Neuronal stem cell (in vitro differentiated cells): ENCODE measurements around the gene MACROD2.

Source experiments
- DNase-seq: peaks from one replicate; pipeline ENCODE4 v3.0.0-alpha.2; 2013; ENCODE audit warnings: low spot score
- H2AFZ ChIP-seq: one replicate; pipeline ENCODE4 v1.6.1; 2013; ENCODE audit warnings: mild to moderate bottlenecking, low read length, inconsistent platforms
- H2AK5ac ChIP-seq: 2 replicates; pipeline ENCODE4 v1.6.1; 2013; ENCODE audit warnings: low read depth, mild to moderate bottlenecking, inconsistent platforms, low read length, moderate library complexity, mixed read lengths
- H2BK120ac ChIP-seq: 2 replicates; pipeline ENCODE4 v1.6.1; 2013; ENCODE audit warnings: low read depth, mild to moderate bottlenecking, inconsistent platforms, low read length, moderate library complexity, mixed read lengths
- H2BK12ac ChIP-seq: one replicate; pipeline ENCODE4 v1.6.1; 2013; ENCODE audit warnings: low read length, inconsistent platforms
- H2BK15ac ChIP-seq: 2 replicates; pipeline ENCODE4 v1.6.1; 2013; ENCODE audit warnings: mild to moderate bottlenecking, low read length, inconsistent platforms, mixed read lengths
- H2BK5ac ChIP-seq: one replicate; pipeline ENCODE4 v1.6.1; 2013; ENCODE audit warnings: inconsistent platforms, mild to moderate bottlenecking, low read length, moderate library complexity
- H3K14ac ChIP-seq: one replicate; pipeline ENCODE4 v1.6.1; 2013; ENCODE audit warnings: low read length, inconsistent platforms
- H3K18ac ChIP-seq: 2 replicates; pipeline ENCODE4 v1.6.1; 2013; ENCODE audit warnings: low read length, inconsistent platforms
- H3K23ac ChIP-seq: 2 replicates; pipeline ENCODE4 v1.6.1; 2013; ENCODE audit warnings: low read depth, mild to moderate bottlenecking, mixed read lengths, low read length, inconsistent platforms; ENCODE audit not compliant: poor library complexity
- H3K27ac ChIP-seq: replicated peaks from 3 replicates; pipeline ENCODE4 v1.5.1; 2013; ENCODE audit warnings: low read length, inconsistent platforms
- H3K27me3 ChIP-seq, 3 experiments: 2 replicates each; pipeline ENCODE4 v1.6.1; 2013; ENCODE audit warnings: low read length in 3 of 3, mild to moderate bottlenecking in 2 of 3, inconsistent platforms in 1 of 3, low read depth in 1 of 3, mixed read lengths in 1 of 3, moderate library complexity in 1 of 3; ENCODE audit not compliant: control insufficient read depth in 3 of 3, insufficient read depth in 3 of 3
- H3K36me3 ChIP-seq, 2 donors: replicated peaks in 1 of 2; 2 replicates each; pipeline ENCODE4 v1.6.1; 2013; ENCODE audit warnings: low read length in 2 of 2; ENCODE audit not compliant: control insufficient read depth in 2 of 2, insufficient read depth in 2 of 2
- H3K4ac ChIP-seq: 2 replicates; pipeline ENCODE4 v1.6.1; 2013; ENCODE audit warnings: inconsistent platforms, mild to moderate bottlenecking, low read length, moderate library complexity
- H3K4me1 ChIP-seq, 2 donors: 1 replicate in 1 of 2; 2 replicates in 1 of 2; pipeline ENCODE4 v1.6.1; 2013; ENCODE audit warnings: low read length in 2 of 2, low read depth in 1 of 2; ENCODE audit not compliant: control insufficient read depth in 2 of 2, insufficient read depth in 1 of 2
- H3K4me2 ChIP-seq: one replicate; pipeline ENCODE4 v1.6.1; 2013; ENCODE audit warnings: mild to moderate bottlenecking, low read length, inconsistent platforms; ENCODE audit not compliant: insufficient read depth, poor library complexity, severe bottlenecking
- H3K4me3 ChIP-seq, 2 donors: 2 replicates each; pipeline ENCODE4 v1.5.1; 2013; ENCODE audit warnings: low read length in 2 of 2, mild to moderate bottlenecking in 2 of 2, inconsistent platforms in 1 of 2, moderate library complexity in 1 of 2
- H3K79me1 ChIP-seq: one replicate; pipeline ENCODE4 v1.6.1; 2013; ENCODE audit warnings: low read depth, mild to moderate bottlenecking, inconsistent platforms, low read length, moderate library complexity
- H3K9ac ChIP-seq: one replicate; pipeline ENCODE4 v1.6.1; 2013; ENCODE audit warnings: mild to moderate bottlenecking, low read depth, low read length, inconsistent platforms; ENCODE audit not compliant: poor library complexity
- H3K9me3 ChIP-seq, 2 donors: replicated peaks in 1 of 2; 2 replicates each; pipeline versions ENCODE3 to v1.6.1; 2013; ENCODE audit warnings: low read length in 2 of 2, mild to moderate bottlenecking in 2 of 2, inconsistent platforms in 1 of 2, low read depth in 1 of 2, mixed read lengths in 1 of 2, moderate library complexity in 1 of 2; ENCODE audit not compliant: control insufficient read depth in 2 of 2, insufficient read depth in 1 of 2
- H4K8ac ChIP-seq: one replicate; pipeline ENCODE4 v1.6.1; 2013; ENCODE audit warnings: low read depth, mild to moderate bottlenecking, inconsistent platforms, low read length, moderate library complexity
- H4K91ac ChIP-seq: one replicate; pipeline ENCODE4 v1.6.1; 2013; ENCODE audit warnings: low read length, low read depth, mild to moderate bottlenecking, inconsistent platforms; ENCODE audit not compliant: poor library complexity
- WGBS, 2 donors: extraction: QIAGEN DNeasy Blood & Tissue Kit; methylation state at CpG; one replicate each; pipeline ENCODE4 v1.1.7; 2013; ENCODE audit warnings: missing lambda C conversion rate in 2 of 2, mixed read lengths in 1 of 2; ENCODE audit not compliant: insufficient read length in 2 of 2, insufficient replicate concordance in 1 of 2; ENCODE audit errors: extremely low coverage in 2 of 2; 5-methylcytosine and 5-hydroxymethylcytosine counted together

Gene MACROD2

DNA sequence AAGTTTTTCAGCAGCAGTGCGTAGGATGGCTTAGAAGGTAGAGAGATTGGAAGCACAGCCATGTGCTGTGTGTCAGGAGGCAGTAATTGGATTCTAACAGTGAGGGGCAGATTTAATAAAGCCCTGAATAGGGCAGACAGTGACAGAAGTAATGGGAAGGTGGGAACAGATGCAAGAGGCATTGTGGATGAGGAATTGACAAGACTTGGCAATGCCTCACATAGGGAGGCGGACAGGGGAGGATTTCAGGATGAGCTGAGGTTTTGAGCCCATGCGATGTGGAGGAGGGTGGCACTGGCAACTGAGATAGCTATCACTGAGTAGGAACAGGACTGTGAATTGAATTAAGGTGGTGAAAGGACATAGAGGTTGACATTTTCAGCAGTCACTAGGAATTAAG is 604.3 kb downstream of the MACROD2 start:
- no peak overlapping the region for H3K23ac ChIP-seq
- no peak overlapping the region for H2BK12ac ChIP-seq
- H2BK5ac ChIP-seq = no peak overlapping the region
- no peak overlapping the region for H3K9ac ChIP-seq
- no peak overlapping the region for H2BK120ac ChIP-seq
- no peak overlapping the region for H3K4me3 ChIP-seq
- H2BK15ac ChIP-seq = no peak overlapping the region
- H3K79me1 ChIP-seq = no peaks in the 10 kb centered on the region
- H3K4me1 ChIP-seq = peaks cover 0 to 10% of the 10 kb centered on the region in 2 donors
- no CpG with 5 or more reads among the region's 3 CpGs for WGBS, 2 donors
- DNase-seq = no peak
- no peaks in the 10 kb centered on the region for H3K27me3 ChIP-seq
- no peaks in the 10 kb centered on the region for H3K36me3 ChIP-seq
- no peak overlapping the region for H3K14ac ChIP-seq
- H3K4me2 ChIP-seq = no peak overlapping the region
- H3K18ac ChIP-seq = no peak overlapping the region
- no peak overlapping the region for H3K27ac ChIP-seq
- H4K91ac ChIP-seq = no peak overlapping the region
- no peak overlapping the region for H4K8ac ChIP-seq
- H2AFZ ChIP-seq = no peak overlapping the region
- H2AK5ac ChIP-seq = no peak overlapping the region
- no peak overlapping the region for H3K4ac ChIP-seq
- peaks cover 0 to 5% of the 10 kb centered on the region in 2 donors for H3K9me3 ChIP-seq

DNA sequence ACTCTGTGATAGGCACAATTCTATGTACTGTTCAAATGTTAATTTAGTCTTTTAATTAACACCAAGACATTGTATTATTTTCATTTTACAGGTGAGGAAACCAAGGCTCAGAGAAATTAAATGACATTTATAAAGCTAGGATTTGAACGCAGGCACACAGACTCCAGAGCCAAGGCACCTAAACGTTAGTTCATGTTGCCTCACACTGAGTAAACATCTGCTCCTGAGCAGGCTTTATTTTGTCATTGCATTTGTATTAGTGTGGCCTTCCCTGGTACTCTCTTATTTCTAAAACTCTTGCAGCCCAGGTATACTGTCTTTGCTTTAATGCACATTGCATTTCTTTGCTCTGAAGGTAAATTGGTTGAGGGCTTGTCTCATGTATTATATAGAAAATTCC is 605.2 kb downstream of the MACROD2 start:
- H3K23ac ChIP-seq = no peak overlapping the region
- no peak overlapping the region for H2AFZ ChIP-seq
- no CpG with 5 or more reads among the region's 2 CpGs for WGBS, 2 donors

DNA sequence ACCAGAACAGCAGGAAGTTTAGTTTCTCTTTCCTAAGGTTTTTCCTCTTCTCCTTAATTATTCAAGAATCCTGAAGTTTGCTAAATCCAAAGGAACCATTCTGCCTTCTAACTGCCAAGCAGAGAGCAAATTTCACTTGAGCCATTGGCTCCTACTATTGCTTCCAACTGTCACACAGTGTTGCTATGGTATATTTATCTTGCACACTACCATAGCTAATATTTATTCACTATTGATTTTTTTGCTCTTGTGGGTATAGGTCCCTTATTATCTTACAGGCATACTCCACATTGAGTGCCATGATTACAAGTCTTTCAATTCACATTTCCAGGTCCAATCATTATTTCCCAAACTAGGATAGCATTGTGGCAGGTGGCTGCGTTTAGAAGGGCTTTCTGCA is 608.8 kb downstream of the MACROD2 start:
- no peak overlapping the region for H3K14ac ChIP-seq
- peaks cover 0 to 5% of the 10 kb centered on the region in 2 donors for H3K9me3 ChIP-seq
- no peak overlapping the region for H2BK5ac ChIP-seq
- no peak overlapping the region for H3K18ac ChIP-seq
- H4K8ac ChIP-seq = no peak overlapping the region
- H2BK120ac ChIP-seq = no peak overlapping the region
- H2BK15ac ChIP-seq = no peak overlapping the region
- no peak overlapping the region for H2AFZ ChIP-seq
- no peak overlapping the region for H3K4ac ChIP-seq
- no peak overlapping the region for H4K91ac ChIP-seq
- no peaks in the 10 kb centered on the region for H3K27me3 ChIP-seq
- H3K4me2 ChIP-seq = no peak overlapping the region
- H3K23ac ChIP-seq = no peak overlapping the region
- DNase-seq = no peak
- peaks cover 0 to 9% of the 10 kb centered on the region in 2 donors for H3K4me1 ChIP-seq
- H2BK12ac ChIP-seq = no peak overlapping the region
- H3K36me3 ChIP-seq = no peaks in the 10 kb centered on the region
- no peaks in the 10 kb centered on the region for H3K79me1 ChIP-seq
- H3K9ac ChIP-seq = no peak overlapping the region
- no CpG with 5 or more reads among the region's 1 CpG for WGBS, 2 donors
- H3K4me3 ChIP-seq = no peak overlapping the region
- H3K27ac ChIP-seq = no peak overlapping the region
- no peak overlapping the region for H2AK5ac ChIP-seq

More for the DNA sequence above, 605.2 kb downstream of the MACROD2 start:
- Histone ChIP-seq H3K27ac (no peak overlapping the region), H3K36me3 (no peaks in the 10 kb centered on the region), H3K9ac (no peak overlapping the region), H3K4me1 (peaks cover 0 to 10% of the 10 kb centered on the region in 2 donors), H4K91ac (no peak overlapping the region), H3K4ac (no peak overlapping the region), H2BK5ac (no peak overlapping the region), H2AK5ac (no peak overlapping the region), H2BK120ac (no peak overlapping the region), H3K4me2 (no peak overlapping the region), H3K14ac (no peak overlapping the region), H2BK15ac (no peak overlapping the region), H3K9me3 (peaks cover 0 to 5% of the 10 kb centered on the region in 2 donors), H4K8ac (no peak overlapping the region), H3K27me3 (no peaks in the 10 kb centered on the region), H3K4me3 (no peak overlapping the region), H2BK12ac (no peak overlapping the region), H3K18ac (no peak overlapping the region), H3K79me1 (no peaks in the 10 kb centered on the region)
- no peak for DNase-seq

DNA sequence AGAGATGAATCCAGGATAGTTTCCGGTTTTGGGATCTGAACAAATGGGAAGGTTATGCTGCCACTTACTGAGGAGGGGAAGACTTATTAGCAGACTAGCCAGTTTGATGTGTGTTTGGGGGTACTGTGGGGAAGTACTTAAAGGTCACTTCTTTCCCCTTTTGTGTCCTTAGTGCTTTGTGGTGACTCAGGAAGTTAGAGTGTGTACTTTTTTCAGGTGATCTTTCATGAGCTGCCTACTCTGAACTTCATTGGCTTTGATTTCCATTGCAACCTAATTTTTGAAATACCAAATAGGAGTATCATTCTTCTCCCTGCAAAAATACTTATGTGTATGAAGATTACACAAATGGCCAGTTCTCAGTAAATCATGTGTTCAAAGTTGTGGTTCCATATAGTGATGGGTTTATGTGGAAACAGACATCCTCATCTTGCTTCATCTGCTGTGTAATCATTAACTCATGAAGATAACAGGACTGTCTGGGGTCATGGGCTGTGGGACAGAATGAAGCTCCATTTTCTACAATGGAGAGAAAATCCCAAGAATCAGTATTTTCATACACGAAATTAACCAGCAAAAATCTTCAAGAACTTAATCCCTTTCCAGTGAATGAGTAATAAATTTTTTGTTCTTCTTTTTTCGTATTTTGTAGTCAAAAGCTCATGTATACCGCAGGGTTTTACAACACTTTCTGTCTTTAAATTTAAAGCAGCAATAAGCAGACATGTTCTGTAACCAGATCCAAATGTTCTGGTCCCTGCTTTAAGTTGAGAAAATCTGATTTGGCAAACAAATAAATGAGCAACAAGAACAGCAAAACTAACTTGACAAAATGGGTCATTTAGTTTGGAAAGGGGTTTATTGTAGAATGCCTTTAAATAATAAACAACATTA is 614.3 kb downstream of the MACROD2 start:
- DNase-seq = no peak

More for the DNA sequence above, 614.3 kb downstream of the MACROD2 start:
- Histone ChIP-seq H3K36me3 (no peaks in the 10 kb centered on the region), H3K4me3 (no peak overlapping the region), H2BK12ac (no peak overlapping the region), H2AK5ac (no peak overlapping the region), H3K27ac (no peak overlapping the region), H3K4me1 (no peaks in the 10 kb centered on the region), H3K4me2 (no peak overlapping the region), H2BK120ac (no peak overlapping the region), H3K79me1 (no peaks in the 10 kb centered on the region), H3K27me3 (no peaks in the 10 kb centered on the region), H3K9ac (no peak overlapping the region), H2AFZ (no peak overlapping the region), H3K14ac (no peak overlapping the region), H3K9me3 (no peaks in the 10 kb centered on the region), H3K23ac (no peak overlapping the region), H4K91ac (no peak overlapping the region), H2BK15ac (no peak overlapping the region), H2BK5ac (no peak overlapping the region), H3K4ac (no peak overlapping the region), H4K8ac (no peak overlapping the region), H3K18ac (no peak overlapping the region)
- WGBS, 2 donors = no CpG with 5 or more reads among the region's 4 CpGs
